SIG-M5 treated with dmso at 0.1 percent for 504 hours (cell line): ENCODE results near the gene ARIH1.
"Not testable (repeated sequence)": the region's sequence is repeated elsewhere in the genome, so short reads cannot be mapped to it uniquely, and the experiment has no call there.

Source experiments
- DNase-seq: peaks from one replicate; lab custom pipeline; 2025; ENCODE audit not compliant: unreplicated experiment; lab: John Stamatoyannopoulos, UW

The ARIH1 gene

DNA sequence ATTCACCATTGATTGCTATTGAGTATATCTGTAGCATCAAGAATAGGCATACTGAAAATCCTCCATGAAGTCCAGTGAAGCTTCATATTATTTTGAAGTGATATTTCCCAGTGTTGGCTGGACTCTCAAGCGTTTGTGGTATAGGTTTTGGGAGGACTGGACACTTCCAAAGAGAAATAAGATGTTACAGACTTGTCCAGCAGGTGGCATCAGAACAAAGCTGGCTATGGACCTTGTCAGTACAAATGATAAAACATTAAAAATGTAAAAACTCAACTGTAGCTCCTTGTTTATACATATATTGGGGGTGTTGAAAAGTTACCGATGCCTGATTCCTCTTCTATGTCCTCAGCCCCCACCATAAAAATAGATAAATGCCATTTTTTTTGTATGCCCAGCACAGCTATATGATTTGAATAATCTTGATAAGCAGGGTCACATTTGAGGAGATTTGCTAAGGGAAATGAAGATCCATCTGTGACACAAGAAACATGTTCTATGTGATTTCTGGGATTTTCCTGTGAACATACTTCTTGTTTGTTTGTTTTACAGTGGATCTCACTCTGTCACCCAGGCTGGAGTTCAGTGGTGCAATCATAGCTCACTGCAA lies 125.8 kb downstream of the ARIH1 start:
- DNase-seq, result peak; percentile 48

DNA sequence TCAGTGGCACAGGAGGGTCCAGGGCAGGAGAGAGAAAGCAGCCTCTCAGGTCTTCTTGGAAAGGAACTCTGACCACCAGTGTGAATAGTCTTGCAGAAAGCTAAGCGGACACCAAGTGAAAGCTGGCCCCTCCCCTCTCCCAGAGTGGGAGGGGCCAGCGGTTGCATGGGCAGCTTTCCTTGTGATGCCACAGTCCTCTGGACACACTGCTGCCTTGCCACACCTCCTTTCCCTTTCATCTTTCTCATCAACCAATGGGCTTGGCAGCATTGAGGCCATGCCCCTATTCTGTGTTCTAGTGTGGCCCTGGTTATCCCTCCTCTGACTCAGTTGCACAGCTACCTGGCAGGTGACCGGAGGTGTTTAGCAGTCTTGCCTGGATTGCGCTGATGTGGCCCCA lies 130.7 kb downstream of the ARIH1 start:
- no peak for DNase-seq

DNA sequence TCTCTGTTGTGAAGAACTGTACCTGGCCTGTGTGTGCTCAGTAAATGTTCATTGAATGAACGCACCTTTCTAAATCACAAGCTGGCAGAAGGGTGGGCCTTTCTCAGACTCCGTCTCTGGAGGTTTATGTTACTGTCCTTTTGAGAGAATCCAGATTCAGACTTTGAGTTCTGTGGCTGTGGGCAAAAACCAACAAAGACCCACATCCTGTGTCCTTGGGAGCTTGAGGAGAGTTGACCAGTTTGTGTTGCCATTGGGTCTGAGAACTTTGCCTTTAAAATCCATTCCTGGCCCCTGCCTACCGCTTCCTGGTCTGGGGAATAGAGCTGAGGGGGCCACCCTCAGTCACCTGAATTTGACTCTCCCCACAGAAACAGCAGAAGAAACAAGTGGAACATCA lies 134.0 kb downstream of the ARIH1 start:
- DNase-seq, result not testable (repeated sequence)

DNA sequence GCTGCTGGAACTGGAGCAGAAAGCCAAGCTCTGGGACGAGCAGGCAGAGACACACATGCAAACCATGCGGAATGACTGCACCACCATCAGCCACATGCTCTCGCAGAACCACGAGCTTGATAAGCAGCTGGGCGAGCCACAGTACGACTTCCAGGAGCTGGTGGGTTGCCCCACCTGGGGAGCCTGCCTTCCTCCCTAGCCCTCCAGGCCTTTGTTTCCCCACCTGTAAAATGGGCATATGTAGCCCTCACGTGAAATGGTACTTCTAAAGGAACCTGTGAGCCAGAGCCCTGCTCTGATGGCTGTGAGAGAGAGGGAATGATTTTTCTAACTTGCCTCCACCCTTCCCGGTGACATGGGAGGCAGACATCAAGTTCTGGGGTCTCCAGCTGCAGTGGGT lies 135.7 kb downstream of the ARIH1 start:
- no peak for DNase-seq

DNA sequence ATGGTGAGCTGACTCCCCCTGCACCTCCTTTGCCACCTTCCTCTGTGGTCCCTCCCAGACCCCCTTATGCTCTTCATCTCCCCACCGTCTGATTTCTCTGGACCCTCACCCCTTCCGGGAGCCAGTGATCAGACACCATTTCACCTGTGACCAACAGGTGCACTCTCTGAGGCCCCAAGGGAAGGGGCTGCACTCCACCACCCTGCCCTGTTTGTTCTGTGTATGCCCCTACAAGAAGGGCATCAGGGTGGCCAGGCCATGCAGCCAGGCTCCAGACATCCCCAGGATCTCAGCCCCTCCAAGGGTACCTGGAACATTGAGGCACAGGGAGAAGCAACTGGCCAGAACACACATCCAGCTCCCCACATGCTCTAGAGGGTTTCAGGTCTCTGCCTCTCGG lies 138.2 kb downstream of the ARIH1 start:
- DNase-seq, result not testable (repeated sequence)

DNA sequence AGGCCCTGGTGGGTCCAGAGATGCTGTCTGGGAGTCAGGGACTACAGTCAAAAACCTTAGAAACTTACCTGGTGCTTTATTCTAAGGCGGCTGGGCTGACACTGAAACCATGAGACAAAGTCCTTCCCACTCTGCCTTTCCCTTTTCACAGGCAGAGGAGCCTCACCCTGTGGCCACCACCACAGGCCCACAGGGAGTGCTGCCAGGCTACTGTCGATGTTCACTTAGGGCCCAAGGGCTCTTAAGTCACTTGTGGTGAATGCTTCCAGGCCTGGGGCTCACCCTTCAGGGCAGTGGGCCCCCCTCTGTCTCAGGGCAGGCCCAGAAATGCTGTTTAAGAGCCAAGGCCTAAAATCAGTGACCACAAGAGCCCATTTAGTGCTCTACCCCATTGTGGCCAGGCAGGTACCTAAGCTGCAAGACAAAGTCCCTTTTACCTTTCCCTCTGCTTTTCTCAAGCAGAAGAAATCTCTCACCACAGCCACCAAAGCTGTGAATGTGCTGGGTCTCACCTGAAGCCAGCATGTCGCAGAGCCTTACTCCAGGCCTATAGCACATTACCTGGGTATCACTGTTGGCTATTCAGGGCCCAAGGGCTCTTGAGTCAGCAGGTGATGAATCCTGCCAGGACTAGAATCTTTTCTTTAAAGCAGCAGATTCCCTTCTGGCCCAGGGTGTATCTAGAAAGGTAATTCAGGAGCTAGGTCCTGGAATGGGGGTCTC lies 140.8 kb downstream of the ARIH1 start:
- DNase-seq, result no peak

DNA sequence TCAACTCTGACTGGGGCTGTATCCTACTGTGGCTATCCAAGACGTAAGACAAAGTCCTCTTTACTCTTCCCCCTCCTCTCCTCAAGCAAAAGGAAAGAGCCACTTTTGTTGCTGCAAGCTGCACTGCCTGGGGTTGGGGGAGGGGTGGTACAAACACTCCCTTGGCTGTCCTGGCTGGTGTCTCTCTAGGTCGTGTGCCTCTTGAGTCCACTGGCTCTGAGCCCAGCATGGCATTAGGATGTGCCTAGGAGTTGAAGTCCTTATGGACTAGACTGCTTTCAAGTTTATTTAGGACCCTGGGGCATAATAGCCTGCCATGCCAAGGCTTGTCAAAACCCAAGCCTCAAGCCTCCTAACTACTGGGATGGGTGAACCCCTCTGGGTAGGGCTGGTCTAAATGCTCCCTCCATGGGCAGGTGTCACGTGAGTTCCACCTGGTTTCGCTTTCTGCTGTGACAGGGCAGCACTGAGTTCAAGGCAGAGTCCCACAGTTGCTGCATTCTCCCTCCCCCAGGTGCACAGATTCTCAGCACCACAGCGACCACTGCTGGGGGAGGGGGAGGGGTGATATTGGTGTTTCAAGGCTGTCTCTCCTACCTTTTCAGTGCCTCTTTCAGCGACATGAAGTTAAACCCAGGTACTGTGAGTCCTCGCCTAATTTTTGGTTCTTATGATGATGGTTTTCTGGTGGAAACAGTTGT lies 141.6 kb downstream of the ARIH1 start:
- not testable (repeated sequence) for DNase-seq

DNA sequence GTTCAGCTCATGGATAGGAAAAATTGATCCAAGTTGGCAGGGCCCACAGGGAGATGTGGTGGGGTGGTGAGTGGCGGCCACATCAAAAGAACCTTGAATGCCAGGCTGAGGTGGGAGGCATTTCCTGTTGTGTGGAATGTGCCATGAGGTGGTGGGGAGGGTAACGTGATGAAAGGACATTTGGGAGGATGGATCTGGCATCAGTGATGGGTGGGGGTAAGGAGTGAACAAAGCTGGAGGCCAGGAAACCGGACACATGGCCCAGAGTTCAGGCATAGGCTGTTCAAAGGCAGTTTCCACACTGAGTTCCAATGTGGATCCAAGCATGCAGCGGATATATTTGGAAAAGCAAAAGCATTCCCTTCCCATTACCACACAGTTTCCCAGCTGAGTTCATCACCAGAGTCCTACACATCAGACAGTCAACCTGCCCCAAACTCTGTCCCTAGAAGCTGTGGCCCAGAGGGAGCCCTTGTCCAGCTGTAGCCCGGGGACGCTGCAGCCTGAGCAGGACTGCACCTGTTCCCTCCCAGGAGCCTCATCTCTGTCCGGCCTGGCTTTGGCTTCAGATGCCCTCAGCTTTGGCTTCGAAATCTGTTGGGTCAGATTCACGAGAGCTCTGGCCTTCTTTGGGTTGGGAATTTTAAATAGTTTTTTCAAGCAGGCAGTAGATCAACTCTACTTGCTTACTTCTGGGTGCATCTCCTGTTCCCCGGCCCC lies 142.5 kb downstream of the ARIH1 start:
- no peak for DNase-seq

DNA sequence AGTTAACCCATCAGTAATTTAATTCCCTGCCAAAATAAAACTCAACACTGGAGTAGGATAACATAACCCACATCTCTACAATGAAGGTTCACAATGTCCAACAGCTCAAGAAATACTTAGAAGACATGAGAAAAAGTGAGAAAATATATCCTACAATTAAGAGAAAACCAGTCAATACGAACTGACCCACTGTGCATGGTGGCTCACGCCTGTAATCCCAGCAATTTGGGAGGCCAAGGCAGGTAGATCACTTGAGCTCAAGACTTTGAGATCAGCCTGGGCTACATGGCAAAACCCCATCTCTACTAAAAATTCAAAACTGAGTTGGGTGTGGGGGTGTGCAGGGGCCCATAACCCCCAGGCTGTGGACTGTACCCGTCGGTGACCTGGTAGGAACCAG lies 149.7 kb downstream of the ARIH1 start:
- not testable (repeated sequence) for DNase-seq

DNA sequence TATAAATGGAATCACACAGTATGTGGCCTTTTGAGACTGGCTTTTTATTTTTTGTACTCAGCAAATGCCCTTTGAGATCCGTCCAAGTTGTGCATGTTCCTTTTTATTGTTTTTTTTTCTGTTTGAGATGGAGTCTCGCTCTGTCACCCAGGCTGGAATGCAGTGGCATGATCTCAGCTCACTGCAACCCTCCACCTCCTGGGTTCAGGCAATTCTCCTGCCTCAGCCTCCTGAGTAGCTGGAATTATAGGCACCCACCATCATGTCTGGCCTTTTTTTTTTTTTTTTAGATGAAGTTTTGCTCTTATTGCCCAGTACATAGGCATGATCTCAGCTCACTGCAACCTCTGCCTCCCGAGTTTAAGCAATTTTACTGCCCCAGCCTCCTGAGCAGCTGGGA lies 152.0 kb downstream of the ARIH1 start:
- DNase-seq, result not testable (repeated sequence)

DNA sequence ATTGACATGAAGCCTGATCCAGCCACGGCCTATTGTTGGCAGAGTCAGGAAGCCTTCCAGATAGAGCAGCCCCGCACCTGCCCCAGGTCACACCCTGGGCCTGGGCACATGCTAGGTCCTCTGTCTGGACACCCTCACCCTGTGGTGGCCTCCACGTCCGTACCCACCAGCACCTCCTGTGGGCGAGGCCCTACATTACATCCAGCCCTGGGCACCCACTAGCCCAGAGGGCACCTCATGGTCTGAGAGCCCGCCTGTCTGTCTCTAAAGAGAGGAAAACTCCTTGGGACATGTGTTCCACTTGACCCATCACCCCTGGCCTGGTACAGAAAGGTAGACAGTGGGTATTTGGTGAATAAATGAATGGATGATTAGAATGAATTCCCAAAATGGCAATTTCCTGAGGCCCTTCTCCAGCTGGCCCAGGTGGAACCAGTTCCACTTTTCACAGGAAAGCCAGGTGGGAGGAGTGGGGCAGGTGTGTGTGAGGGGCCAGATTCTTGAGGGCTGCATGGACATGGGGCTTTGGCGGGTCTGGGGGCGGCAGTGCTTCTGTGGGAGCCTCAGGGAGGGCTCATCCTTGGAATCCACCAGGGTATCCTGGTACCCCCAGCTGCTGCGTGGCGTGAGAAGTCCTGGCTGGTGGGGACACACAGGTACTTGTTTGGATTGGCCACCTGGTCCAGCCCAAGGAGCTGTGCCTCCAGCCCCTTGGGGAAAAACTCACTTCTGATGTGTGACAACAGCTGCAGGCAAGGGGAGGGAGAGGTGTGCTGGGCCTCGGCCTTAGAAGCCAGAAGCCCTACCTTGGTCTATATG lies 154.3 kb downstream of the ARIH1 start:
- not testable (repeated sequence) for DNase-seq

DNA sequence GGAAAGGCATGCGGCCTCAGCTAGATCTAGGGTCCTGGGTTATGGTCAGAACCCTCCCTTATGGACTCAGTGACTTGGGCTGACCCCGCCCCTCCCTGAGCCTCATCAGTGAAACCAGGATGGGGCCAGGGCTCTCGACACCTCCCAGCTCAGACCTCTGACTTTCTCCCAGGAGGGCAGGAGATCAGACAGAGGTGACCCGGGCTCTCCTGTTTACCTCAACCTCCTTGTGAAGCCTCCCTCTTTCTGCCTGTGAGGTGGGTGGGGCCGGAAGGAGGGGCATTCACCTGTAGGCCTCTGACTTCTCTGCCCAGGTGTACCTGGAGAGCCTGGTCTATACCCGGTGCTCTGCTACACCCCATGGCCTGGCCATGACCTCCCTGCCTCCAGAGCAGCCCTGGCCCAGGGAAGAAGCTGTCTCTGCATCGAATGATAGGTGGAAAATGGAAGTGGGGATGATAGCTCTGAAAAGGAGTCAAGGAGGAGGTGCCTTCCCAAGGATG lies 155.0 kb downstream of the ARIH1 start:
- not testable (repeated sequence) for DNase-seq

DNA sequence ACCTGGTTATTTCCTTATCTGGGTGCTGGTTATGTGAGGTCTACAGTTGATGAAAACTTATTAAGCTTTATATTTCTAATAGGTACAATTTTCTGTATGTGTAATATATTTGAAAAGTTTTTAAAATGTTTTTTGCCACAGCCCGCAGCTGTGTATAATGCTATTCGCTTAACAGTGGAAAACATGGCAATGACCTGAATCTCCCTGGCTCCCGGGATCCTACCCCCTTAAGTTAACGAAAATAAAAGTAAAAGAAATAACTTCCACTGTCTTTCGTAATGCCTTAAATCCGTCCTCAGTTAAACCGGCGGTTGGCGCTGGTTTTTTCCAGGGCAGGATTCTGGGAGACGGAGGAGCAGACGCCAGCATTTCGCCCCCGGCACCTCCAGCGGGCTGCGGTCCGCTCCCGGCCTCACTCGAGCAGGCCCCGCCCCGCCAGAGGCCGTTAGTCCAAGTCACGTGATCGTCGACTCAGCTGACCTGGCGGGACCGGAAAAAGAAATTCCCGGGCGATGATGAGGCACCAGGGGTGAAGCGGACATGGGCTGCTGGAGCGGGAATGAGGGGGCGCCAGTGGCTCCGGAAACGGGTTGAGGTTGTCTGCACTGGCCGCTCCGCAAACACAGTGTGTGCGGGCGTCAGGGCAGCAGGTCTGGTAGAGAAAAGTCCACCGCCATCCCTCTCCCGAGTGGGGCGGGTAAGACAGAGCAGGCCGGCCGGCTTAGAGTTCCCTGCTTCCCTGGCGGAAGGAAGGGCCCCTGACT lies 162.6 kb downstream of the ARIH1 start:
- DNase-seq, result not testable (repeated sequence)

DNA sequence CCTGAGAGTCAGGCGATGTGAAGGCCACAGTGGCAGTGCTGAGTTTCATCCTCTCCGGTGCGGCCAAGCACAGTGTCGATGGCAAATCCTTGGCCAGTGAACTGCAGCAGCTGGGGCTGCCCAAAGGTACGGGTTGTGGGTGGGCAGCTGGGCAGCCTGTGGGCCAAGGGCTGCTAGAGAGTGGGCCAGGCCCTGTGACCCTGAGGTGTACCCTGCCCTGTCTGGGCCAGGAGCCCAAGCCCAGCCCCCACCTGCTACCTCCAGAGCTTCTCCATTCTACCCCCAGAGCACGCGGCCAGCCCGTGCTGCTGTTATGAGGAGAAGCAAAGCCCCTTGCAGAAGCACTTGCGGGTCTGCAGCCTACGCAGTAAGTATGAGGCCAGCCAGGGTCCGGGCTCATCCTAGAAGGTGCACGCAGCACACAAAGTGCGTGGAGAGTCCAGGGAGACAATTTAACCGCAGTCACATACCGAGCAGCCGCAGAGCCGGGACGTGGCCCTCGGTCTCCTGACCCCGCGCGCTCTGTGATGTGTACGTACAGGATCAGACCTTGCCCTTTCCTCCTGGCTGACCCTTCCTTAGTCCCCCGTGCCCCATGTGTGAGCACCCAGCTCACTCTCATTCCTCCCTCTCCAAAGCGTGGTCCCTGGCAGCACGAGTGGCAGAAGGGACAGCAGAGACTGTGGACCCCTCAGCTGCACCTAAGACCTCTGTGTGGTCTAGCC lies 165.8 kb downstream of the ARIH1 start:
- not testable (repeated sequence) for DNase-seq

DNA sequence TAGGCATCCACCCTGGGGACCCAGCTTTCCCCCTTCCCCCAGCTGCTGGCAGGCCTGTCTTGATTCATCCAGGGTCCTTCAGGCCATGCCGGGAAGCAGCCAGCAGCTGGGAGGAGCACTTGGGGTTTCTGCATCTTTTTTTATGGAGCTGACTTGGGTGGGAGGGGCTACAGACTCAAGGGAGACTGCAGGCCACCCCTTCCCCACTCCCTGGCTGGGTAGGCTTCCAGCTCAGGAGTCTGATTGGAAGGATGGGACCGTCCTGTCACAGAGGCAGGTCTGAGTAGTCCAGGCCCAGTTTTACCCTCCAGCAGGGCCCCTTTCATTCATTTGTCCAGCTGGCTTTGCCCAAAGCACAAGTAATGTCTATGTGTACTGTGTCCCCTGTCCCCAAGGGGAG lies 168.1 kb downstream of the ARIH1 start:
- not testable (repeated sequence) for DNase-seq

DNA sequence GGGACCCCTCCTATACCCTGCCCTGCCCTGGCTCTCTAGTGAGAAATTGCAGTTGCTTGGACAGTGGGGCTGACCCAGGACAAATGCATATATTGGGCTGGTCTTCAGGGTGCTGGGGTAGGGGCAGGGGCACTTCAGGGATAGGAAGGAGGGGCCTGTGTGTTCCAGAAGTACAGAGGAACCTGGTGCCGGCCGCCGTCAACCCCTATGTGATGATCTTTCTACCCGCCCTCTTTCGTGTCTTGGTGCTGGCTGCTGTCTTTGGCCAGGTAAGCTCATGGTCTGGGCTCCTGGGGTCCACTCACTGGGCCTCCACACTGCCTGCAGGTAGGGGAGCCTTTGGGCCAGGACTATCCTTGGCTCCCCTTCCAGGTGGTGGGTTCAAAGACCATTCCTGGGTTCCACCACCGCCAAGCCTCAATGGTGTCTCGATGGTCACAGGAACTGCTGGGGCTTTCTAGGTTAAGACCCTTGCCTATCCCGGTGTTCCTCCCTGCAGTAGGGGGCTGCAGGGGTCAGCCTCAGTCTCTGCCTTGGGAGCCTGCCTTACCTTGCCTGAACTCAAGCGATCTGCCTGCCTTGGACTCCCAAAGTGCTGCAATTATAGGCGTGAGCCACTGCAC lies 174.6 kb downstream of the ARIH1 start:
- DNase-seq, result not testable (repeated sequence)
